HG03066 (cell line): Measurements from ENCODE around the gene NDC80.
"Not testable (repeated sequence)": the region's sequence is repeated elsewhere in the genome, so short reads cannot be mapped to it uniquely, and the experiment has no call there.

Source experiments
- ATAC-seq: cut with Tn5 transposase; IDR thresholded peaks from one replicate; pipeline ENCODE4 v1.9.1; 2021; ENCODE audit warnings: low read depth; ENCODE audit not compliant: unreplicated experiment

NDC80 gene

GRCh38 chr18:2662288-2662687 lies 90.9 kb downstream of the NDC80 start:
- ATAC-seq: not testable (repeated sequence)

DNA sequence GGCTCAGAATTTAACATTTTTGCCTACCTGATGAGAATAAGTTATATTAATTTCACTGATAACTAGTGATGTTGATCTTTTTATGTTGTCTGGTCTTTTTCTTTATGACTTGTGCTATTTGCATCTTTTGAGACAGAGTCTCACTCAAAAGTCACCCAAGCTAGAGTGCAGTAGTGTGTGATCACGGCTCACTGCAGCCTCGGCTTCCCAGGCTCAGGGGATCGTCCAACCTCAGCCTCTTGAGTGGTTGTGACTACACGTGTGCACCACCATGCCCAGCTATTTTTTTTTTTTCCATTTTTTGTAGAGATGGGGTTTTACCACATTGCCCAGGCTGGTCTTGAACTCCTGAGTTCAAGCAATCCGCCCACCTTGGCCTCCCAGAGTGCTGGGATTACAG lies 91.6 kb downstream of the NDC80 start:
- no peak for ATAC-seq
